ENCODE data around the gene DPF3.

DPF3 gene

GRCh38 chr14:72904218-72904617 lies 10.3 kb upstream of the DPF3 start:
- DNase-seq: no peak

DNA sequence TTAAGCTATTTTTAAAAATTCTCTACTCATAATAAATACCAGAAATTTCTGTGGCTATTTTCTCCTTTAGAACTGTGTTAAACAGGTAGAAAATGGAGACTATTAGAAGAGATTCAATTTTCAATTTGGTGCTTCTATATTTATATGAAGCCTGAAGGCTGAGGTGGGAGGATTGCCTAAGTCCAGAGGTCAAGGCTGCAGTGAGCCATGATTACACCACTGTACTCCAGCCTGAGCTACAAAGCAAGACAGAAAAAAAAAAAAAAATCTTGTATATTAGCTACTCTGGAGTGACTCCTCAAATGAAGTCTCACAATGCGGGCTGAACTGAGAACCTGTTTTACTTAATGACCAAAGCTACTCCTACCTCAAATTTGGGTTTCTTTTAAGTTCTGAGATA lies 9.8 kb upstream of the DPF3 start:
- DNase-seq: no peak

DNA sequence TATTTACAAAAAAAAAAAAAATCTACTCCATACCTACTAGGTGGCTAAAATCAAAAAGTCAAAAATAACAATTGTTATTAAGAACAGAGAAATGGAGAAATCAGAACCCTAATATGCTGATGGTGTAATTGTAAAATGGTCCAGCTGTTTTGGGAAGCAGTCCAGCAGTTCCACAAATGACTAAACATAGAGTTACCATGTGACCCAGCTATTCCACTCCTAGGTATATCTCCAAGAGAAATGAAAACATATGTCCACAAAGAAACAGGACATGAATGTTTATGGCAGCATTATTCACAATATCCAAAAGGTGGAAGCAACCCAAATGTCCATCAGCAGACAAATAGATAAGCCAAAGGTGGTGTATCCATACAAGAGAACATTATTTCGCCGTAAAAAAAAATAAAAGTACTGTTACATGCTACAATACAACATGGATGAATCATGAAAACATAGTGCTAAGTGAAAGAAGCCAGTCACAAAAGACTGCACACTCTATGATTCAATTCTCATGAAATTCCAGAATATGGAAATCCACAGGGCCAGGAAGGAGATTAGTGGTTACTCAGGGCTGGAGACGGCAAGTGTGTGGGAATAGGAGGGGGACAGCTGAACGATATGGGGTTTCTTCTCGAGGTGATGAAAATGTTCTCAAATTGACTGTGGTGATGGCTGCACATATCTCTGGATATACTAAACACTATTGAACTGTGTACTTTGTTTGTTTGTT lies 9.1 kb upstream of the DPF3 start:
- no peak for DNase-seq

DNA sequence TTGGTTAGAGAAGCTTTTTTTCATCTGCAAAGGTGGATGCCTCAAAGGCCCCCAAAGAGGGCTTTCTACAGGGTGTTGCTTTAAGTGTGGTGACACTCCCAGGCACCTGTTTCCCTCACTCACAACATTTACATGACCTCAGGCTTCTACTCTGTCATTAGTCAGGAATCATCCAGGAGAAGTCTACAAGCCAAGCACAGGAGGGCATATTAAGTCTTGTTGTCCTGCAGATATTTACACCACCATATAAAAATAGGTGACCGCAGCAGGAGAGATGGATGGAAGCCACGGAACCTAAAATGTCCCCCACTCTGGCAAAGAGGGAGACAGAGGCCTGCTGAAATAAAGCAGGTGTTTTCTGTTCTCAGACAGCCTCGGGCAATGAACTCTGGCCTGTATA lies 7.5 kb upstream of the DPF3 start:
- no peak for DNase-seq

- no peak for DNase-seq
Observed at GRCh38 chr14:72898448-72898847, 4.5 kb upstream of the DPF3 start.

GRCh38 chr14:72894623-72895378 lies 900 bp upstream of the DPF3 start:
- no peak for DNase-seq

DNA sequence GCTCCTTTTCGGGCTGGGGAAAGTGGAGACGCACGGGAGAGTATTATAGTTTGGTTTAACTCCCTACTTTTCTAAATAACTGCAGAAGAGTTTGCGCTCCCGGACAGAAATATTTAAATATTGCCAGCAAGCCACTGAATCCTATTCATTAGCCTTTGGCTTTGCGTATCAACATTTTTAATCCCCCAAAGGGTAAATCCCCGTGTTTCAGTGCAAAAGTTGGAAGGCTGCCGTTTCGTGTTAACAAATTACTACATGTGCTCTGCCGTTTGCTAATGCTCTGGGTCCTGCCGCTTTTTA lies 372 bp upstream of the DPF3 start:
- no peak for DNase-seq

DNA sequence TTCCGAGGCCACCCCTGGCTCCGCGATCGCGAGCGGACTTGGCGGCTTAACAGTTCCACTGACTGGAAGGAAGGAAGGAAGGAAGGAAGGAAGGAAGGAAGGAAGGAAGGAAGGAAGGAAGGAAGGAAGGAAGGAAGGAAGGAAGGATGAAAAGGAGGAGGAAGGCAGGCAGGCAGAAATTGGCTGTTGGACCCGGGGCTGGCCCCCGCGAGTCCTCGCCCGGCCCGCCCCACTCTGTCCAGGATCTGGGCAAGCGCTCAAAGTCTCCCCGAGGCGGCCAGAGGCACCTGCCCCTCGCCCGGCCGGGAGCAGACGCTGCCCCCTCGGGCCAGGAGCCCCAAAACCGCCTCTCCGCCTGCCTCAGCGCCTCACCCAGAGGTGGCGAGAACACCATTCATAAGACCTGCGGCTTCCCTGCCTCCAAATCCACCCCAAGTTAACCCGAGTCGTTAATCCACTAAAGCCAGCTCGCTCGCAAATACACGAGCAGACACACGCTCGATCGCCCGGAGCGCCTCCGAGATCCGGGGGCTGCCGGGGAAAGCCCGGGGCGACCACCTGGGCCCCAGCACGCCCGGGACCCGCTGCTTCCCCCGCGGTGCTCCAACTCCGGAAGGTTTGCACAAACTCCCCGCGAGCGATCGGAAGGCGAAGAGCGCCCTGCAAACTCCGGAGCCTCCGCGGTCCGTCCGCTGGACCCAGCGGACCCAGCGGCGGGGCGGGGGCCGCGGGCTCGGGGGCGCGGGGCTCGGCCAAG lies 844 bp downstream of the DPF3 start:
- DNase-seq: no peak

DNA sequence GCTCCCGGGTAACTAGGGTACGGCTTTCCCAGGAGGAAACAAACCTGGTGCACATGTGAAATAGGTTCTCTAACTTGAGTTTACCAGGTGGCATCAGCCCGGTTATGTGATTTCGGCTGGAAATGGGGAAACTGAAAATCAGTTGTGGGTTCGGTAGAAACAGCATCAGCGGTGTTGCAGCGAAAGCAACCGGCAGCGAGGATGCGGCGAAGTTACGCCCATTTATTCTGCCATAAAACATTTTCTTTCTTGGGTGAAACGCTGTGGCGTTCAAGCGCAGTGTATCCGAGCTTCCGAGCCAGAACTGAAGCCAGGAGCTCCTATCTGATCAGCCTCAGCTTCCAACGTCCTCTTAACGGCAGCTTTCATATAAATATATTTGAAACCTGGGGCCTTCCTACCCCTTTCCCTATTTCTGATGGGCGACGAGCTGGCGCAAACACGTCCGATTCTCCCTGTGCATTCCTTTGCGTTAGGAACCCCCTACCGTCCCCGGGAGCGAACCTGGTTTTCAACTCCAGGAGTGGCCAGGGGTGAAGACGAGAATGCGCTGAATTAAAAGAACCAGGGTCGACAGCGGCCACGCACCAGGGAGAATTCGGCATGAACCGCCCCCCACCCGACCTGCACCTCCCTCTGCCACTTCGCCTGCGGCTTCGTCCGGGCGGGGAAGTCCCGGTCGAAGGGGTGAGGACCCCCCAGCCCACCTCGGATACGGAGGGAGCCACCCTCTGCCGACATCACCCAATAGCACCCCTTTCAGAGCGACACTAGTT lies 1.6 kb downstream of the DPF3 start:
- DNase-seq: peak in 1 of 2 experiments; percentile 15

- no peak for DNase-seq
Observed at GRCh38 chr14:72891666-72892102, 2.2 kb downstream of the DPF3 start.

DNA sequence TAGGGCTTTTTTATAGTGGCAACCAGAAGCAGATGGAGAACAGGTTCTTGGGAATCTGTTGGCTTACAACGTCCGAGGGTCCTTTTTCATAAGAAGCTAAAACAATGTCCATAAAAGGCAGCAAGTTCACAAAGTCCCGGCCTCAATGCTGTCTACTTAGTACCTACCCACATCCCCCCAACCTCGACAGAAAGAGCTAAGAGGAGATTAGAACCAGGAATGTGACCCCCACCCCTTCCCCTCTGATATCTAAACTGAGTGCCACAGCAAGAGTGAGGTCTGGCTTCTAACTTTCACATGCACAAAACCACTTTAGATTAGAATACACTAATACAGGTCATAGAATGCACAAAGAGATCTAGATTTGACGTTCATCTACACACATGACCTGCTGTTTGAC lies 4.5 kb downstream of the DPF3 start:
- no peak for DNase-seq

GRCh38 chr14:72888636-72889201 lies 5.2 kb downstream of the DPF3 start:
- no peak for DNase-seq

- no peak for DNase-seq
Observed at GRCh38 chr14:72888192-72888591, 5.7 kb downstream of the DPF3 start.

- DNase-seq: no peak
Observed at GRCh38 chr14:72887514-72887913, 6.4 kb downstream of the DPF3 start.

DNA sequence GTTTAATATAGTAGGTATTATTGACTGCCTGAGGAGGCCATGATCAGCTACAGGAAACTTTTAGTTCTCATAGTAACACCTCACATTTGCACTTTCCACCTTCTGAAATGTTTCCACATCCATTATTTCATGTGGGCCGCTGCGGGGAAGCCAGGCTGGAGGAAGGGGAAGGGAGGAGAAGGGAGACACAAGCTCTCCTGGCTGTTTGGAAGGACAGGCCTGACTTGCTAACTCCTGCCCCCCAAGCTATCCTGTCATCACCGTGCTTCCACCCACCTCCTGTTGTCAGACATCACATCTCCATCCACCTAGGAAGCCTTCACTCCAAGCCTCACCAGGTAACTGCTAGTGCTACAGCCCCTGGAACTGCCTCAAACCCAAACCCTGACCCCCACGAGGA lies 9.5 kb downstream of the DPF3 start:
- no peak for DNase-seq

DNA sequence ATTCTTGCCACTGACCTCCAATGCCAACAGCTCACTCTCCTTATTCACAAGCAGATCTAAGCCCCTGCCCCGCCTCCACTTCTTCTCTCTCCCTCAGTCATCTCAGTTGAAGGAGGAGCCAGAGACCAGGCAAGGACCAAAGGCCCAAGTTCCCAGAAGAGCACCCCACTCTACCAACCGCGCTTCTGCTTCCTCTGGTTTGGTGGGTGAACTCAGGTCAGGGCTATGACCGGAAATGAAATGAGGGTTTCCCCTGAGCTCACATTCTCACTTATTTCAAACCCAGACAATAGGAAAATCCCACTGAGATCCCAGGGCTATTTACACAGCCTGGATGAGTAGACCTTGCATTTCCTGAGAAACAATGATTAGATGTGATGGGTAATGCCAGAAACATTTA lies 9.9 kb downstream of the DPF3 start:
- no peak for DNase-seq

DNA sequence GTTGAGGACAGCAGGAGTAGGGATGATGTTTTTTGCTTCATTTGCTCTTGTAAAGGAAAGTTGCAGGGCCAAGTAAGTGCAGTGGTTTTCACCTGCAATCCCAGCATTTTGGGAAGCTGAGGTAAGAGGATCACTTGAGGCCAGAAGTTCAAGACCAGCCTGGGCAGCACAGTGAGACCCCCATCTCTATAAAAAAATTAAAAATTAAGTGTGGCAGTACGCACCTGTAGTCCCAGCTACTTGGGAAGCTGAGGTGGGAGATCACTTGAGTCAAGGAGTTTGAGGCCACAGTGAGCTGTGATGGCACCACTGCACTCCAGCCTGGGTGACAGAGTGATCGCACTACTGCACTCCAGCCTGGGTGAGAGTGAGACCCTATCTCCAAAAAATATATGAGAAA lies 10.8 kb downstream of the DPF3 start:
- DNase-seq: no peak

GRCh38 chr14:72882463-72882862 lies 11.4 kb downstream of the DPF3 start:
- no peak for DNase-seq

GRCh38 chr14:72882047-72882446 lies 11.9 kb downstream of the DPF3 start:
- DNase-seq: no peak

GRCh38 chr14:72881543-72881942 lies 12.4 kb downstream of the DPF3 start:
- no peak for DNase-seq

- no peak for DNase-seq
Observed at GRCh38 chr14:72880820-72881219, 13.1 kb downstream of the DPF3 start.

DNA sequence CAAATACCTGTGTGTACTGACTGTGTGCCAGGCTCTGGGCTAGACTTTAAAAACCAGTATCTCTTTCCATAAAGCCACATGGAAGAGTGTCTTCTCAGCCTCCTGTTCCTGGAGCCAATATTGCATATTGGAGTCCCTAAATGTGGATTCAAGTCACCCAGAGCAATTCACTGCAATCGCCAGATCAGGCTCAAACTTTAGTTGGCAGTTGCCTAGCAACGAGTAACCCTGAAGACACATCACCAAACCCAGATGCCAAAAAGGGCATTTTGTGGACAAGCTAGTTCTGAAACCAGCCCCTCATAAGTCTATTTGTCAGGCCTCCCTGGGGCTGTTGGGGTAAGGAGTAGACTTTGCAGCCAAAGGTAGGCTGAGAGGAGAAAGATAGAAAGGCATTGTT lies 13.7 kb downstream of the DPF3 start:
- DNase-seq: no peak

- DNase-seq: no peak
Observed at GRCh38 chr14:72879431-72879830, 14.5 kb downstream of the DPF3 start.
